GM12801 (cell line): ENCODE results near the gene B3GAT2.

Source experiments
- TF ChIP-seq, protein P1 (sequence below): IDR thresholded peaks from one replicate; pipeline ENCODE4 v1.5.1; 2011; ENCODE audit warnings: control low read depth; ENCODE audit not compliant: insufficient read length; ENCODE audit errors: extremely low read depth

Gene B3GAT2

DNA sequence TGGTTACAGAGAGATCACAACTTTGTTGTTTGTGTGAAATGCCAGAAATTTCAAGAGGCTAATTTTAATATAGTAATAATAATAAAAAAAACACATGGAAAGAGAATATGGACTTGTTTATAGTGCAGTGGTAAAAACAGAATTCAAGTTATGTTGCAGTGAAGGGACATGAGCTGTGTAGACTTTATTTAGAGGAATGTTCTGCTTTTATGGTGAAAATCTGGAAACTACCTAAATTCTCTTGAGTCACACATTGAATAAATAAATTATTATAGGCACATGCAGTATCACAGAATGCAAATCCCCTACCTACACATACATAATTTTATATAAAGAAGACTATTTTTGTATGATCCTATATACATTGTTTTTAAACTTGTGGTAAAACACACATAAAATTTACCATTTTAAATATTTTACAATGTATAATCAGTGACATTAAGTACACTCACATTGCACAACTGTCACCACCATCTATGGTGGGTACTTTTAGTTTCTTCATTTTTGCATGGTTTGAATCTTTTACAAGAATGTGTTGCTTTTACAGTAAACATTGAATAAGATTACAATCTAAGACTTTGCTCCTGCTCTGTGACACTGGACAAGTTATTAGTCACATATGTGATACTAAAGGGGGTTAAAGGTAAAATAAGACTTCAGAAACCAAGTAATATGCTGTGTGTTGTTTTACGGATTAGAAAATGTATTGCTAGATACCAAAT, 107.4 kb downstream of the B3GAT2 start:
- TF ChIP-seq, protein P1, sequence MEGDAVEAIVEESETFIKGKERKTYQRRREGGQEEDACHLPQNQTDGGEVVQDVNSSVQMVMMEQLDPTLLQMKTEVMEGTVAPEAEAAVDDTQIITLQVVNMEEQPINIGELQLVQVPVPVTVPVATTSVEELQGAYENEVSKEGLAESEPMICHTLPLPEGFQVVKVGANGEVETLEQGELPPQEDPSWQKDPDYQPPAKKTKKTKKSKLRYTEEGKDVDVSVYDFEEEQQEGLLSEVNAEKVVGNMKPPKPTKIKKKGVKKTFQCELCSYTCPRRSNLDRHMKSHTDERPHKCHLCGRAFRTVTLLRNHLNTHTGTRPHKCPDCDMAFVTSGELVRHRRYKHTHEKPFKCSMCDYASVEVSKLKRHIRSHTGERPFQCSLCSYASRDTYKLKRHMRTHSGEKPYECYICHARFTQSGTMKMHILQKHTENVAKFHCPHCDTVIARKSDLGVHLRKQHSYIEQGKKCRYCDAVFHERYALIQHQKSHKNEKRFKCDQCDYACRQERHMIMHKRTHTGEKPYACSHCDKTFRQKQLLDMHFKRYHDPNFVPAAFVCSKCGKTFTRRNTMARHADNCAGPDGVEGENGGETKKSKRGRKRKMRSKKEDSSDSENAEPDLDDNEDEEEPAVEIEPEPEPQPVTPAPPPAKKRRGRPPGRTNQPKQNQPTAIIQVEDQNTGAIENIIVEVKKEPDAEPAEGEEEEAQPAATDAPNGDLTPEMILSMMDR, result no peak

DNA sequence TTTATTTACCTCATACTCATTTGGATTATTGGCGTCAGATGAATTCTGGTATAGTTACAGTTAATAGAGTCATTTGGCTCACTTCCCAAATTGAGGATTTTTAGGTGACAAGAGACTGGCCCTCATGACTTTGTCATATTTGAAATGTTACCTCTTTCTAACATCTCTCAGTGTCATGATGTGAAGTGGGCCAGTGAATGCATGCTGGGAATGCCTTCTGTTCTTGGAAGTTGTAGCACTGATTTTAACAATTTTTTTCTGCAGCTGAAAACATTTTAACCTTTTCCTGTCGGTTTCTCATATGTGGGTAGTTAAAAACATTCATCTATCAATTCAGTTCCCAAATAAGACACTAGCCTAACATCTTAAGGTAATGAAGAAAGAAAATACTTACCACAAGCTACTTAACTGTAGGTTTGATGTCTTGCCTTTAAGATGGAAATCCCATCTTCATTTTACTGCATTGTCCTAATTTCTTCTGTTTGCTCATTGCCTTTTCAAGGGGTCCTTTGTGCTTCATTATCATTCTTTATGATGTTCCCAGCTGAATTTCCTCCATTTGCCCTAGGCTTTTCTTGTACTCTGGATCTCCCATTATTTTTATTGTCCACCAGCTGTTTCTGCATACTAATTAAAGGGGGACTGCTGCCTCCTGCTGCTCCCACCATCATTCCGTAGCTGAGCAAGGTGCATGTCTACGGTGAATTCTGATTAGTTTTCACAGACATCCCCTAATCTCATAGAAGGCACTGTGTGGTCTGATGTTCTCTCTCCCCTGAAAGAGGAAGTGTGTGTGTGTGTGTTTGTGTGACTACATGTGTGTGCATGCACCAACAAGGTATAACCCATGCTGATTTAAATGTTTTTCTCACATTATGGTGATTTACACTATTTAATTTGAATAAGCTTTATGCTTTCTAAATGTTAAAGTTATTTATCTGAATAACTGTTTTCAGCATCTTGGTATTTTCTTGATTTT, 109.5 kb downstream of the B3GAT2 start:
- TF ChIP-seq, protein P1, result no peak

DNA sequence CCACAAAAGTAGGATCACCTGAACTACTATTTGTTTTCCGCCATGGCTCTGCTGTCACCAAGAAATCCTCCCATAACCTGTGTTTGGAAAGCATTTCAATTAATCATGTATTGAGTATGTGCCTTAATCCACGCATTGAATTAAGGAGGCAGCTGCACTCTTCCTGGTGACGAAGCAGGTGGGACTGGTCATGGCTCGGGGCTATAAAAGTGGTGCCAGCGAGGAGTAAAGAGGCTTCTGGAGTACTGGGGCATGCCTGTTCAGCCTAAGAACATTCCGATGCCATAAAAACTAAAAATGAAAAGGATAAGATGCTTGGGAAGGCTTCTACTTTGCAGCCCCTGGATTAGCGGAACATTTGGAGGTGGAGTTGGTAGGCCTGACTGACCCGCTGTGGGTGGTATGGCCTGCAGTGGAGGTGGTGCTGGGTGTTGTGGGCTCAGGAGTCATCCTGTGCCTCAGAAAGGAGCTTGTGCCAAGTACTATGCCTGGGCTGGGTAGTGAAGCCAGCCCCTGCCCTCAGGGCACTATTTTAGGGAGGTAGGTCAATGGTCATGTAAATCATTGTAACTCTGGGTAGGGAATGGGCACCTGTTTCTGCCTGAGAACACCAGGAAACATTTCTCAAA, 110.5 kb downstream of the B3GAT2 start:
- TF ChIP-seq, protein P1, result no peak

DNA sequence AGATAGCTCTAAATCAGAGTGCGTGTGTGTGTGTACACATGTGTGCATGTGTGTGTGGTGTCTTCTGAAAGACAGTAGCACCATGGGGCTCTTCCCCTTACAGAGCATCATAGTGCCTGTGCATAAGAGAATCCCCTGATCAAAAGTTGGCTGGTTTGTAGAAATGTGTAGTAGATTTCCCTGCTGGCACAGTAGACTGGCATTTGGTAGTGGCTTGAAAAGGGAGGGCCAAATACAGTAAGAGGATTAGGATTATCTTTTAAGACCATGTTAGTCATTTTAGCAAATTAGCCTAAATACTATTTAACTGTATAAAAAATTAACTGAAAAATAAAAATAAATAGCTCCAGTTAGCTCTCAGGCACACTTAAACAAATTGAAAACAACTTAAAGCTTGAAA, 112.6 kb downstream of the B3GAT2 start:
- TF ChIP-seq, protein P1, result no peak

DNA sequence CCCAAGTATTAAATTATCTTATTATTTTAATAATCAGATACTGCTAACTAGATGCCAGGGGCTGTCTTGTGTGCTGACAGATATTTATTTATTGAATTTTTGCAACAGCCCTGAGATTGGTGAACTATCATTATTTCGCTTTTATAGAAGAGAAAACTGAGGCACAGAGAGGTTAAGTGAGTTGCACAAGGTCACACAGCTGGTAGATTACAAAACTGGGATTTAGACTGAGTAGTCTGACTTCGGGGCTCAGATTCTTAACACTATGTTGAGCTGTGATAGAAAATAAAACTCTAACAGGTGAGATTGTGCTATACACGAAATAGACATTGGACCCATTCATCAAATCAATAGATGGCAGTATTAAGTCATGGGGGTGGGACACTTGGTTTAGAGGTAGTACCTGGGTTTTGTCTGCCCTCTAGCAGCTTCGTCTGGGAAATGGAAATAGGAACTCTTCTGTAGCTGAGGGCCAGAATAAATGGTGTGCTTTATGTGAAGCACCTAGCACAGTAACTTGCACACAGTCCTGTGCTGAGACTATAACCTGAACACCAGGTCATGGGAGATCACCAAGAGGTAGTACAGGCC, 113.4 kb downstream of the B3GAT2 start:
- TF ChIP-seq, protein P1, result no peak

DNA sequence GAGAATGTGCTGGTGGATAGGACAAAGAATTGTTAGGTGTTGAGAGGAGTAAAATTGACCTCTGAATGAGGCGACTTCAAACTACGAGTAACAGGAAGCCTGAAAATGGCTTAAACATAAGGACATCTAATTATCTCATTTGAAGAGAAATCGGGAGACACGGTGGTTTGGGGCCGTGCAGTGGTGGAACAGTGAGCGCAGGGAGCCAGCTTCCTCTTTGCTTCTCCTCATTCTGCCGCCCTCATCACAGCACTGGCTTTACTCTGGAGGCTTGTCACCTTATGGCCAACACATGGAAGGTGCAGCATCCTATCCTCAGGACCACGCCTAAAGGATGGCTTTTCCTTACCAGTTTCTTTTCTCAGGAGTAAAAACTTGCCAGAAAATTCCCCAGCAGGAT, 114.3 kb downstream of the B3GAT2 start:
- TF ChIP-seq, protein P1, result no peak

DNA sequence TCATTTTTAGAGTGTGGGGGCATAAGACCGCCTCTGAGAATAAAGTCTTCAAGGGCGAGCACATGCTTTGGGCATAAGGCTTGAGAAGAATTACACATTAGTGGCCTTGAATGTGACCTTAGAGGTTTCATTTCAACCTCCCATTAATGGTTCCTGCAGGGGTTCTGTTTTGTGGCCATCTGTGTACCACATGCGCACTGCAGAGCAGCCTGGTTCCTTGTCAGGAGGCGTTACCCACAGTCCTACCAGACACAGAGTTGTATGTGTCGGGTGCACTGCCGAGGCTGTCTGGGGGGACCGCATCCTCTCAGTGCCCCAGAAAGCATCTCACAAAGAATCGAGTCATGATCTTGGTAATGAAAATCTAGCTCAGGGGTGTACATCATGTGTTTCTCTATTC, 115.7 kb downstream of the B3GAT2 start:
- TF ChIP-seq, protein P1, result no peak
